HG03060 (cell line): ENCODE data around the gene MYT1.

ENCODE experiments used
- ATAC-seq: cut with Tn5 transposase; IDR thresholded peaks from one replicate; pipeline ENCODE4 v1.9.1; 2021; ENCODE audit warnings: low read depth, moderate number of reproducible peaks; ENCODE audit not compliant: unreplicated experiment

The MYT1 gene

GRCh38 chr20:64139199-64140060 is 24.8 kb upstream of the MYT1 start:
- no peak for ATAC-seq

- no peak for ATAC-seq
These were observed 24.0 kb upstream of the MYT1 start for GRCh38 chr20:64140061-64140931.

- no peak for ATAC-seq
These were observed 23.3 kb upstream of the MYT1 start for GRCh38 chr20:64140956-64141355.

GRCh38 chr20:64142590-64142989 is 21.7 kb upstream of the MYT1 start:
- no peak for ATAC-seq

- ATAC-seq: no peak
These were observed 21.0 kb upstream of the MYT1 start for GRCh38 chr20:64143018-64143801.

GRCh38 chr20:64144144-64144912 is 19.9 kb upstream of the MYT1 start:
- no peak for ATAC-seq

- no peak for ATAC-seq
These were observed 18.6 kb upstream of the MYT1 start for GRCh38 chr20:64145458-64146300.

- no peak for ATAC-seq
These were observed 17.8 kb upstream of the MYT1 start for GRCh38 chr20:64146301-64146935.

GRCh38 chr20:64146936-64147477 is 17.2 kb upstream of the MYT1 start:
- no peak for ATAC-seq

GRCh38 chr20:64148581-64148980 is 15.7 kb upstream of the MYT1 start:
- no peak for ATAC-seq

GRCh38 chr20:64149141-64149540 is 15.1 kb upstream of the MYT1 start:
- ATAC-seq: no peak

- ATAC-seq: no peak
These were observed 14.3 kb upstream of the MYT1 start for GRCh38 chr20:64149809-64150560.

GRCh38 chr20:64150756-64151632 is 13.3 kb upstream of the MYT1 start:
- no peak for ATAC-seq

GRCh38 chr20:64151633-64152530 is 12.4 kb upstream of the MYT1 start:
- no peak for ATAC-seq

GRCh38 chr20:64152906-64153305 is 11.3 kb upstream of the MYT1 start:
- ATAC-seq: no peak

- no peak for ATAC-seq
These were observed 10.8 kb upstream of the MYT1 start for GRCh38 chr20:64153410-64153809.
